IPS-NIHi7 (cell line): ENCODE results near the gene LAMB4.

Experiments used
- DNase-seq: peaks from one replicate; pipeline ENCODE4 v3.0.0; 2012; ENCODE audit warnings: mixed read lengths; ENCODE audit errors: extremely low spot score

The LAMB4 gene, protein sequence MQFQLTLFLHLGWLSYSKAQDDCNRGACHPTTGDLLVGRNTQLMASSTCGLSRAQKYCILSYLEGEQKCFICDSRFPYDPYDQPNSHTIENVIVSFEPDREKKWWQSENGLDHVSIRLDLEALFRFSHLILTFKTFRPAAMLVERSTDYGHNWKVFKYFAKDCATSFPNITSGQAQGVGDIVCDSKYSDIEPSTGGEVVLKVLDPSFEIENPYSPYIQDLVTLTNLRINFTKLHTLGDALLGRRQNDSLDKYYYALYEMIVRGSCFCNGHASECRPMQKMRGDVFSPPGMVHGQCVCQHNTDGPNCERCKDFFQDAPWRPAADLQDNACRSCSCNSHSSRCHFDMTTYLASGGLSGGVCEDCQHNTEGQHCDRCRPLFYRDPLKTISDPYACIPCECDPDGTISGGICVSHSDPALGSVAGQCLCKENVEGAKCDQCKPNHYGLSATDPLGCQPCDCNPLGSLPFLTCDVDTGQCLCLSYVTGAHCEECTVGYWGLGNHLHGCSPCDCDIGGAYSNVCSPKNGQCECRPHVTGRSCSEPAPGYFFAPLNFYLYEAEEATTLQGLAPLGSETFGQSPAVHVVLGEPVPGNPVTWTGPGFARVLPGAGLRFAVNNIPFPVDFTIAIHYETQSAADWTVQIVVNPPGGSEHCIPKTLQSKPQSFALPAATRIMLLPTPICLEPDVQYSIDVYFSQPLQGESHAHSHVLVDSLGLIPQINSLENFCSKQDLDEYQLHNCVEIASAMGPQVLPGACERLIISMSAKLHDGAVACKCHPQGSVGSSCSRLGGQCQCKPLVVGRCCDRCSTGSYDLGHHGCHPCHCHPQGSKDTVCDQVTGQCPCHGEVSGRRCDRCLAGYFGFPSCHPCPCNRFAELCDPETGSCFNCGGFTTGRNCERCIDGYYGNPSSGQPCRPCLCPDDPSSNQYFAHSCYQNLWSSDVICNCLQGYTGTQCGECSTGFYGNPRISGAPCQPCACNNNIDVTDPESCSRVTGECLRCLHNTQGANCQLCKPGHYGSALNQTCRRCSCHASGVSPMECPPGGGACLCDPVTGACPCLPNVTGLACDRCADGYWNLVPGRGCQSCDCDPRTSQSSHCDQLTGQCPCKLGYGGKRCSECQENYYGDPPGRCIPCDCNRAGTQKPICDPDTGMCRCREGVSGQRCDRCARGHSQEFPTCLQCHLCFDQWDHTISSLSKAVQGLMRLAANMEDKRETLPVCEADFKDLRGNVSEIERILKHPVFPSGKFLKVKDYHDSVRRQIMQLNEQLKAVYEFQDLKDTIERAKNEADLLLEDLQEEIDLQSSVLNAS (N-terminal part only)

DNA sequence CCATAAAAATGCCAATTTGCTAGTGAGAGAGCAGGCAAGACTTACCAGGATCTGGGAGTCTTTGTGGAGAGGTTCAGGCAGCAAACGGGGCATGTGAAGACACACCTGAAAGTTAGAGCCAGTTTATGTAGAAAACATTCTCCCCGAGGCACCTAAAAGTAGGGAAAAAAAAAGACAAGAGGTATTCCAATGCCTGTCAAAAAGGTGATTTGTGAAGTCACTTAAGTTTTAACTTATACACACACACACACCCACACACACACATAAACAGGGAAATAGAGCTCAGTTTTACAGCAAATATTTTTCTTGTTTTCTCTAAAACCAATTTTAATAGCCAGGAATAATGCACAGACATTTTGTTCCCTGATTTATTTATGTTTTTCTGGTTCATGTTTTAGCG, at the start of gene LAMB4:
Gene LAMB4 (minus strand): TSS at position 101 of the 400 bp plus-strand sequence. CDS start 7,197 bp downstream, outside the sequence.
- DNase-seq: no peak

DNA sequence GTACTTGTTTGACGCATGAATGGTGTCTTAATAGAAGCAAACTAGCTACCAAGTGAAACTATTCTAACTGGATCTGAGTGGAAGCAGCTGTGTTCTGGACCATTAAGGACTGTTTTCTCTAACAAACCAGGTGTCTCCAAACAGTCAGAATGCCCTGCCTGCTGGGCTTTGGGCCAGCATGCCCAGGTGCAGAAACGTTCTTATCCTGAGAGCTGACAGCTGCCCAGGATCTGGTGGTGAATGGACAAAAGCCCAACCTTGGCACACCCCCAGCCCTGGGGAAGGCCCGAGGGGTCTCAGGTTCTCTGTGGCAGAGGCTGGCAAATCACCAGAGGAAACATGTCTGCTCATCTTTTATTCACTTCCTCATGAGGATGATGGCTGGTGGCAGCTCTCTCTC, 48.2 kb upstream of the LAMB4 start:
- DNase-seq: no peak

GRCh38 chr7:108171164-108171563, 41.0 kb upstream of the LAMB4 start:
- peak; percentile 31 for DNase-seq

- DNase-seq: no peak
Observed at GRCh38 chr7:108170251-108170650, 40.1 kb upstream of the LAMB4 start.

GRCh38 chr7:108167460-108167859, 37.3 kb upstream of the LAMB4 start:
- DNase-seq: no peak

DNA sequence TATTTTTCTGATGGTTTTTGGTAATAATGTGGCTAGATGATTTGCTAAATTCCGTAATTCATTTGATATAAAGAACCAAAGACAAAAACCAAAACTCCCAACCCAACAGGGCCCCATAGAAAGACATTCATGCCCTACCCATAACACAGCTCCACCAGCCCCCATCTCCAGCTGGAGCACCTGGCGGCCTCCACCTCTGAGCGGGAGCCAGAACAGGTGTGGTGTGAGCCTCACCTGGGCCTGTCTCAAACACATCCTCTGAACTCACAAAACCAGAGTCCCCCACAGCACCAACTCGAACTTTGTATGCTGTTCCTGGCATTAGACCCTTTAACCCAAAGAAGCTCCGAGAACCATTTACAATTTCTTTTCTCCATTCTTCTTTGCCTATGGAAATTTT, 36.5 kb upstream of the LAMB4 start:
- DNase-seq: no peak

GRCh38 chr7:108165723-108166122, 35.6 kb upstream of the LAMB4 start:
- DNase-seq: no peak

DNA sequence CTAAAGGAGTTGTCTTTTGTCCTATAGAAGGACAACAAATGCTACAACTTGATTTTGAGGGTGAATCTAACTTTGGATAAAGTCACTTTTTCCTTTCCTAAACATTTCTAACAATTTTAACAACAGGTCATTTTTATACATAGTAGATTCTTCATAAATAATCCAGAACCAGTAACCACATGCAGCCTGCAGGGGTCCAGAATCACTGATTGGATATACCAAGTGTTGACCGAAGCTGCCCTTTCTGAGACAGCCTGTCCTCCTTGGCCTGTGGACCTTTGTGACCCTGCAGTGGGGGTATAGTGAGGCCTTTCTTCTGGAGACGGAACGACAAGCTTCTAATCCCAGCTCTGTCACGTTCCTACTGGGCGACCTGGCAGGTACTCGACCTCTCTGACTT, 34.8 kb upstream of the LAMB4 start:
- no peak for DNase-seq

- no peak for DNase-seq
Observed at GRCh38 chr7:108164342-108164741, 34.2 kb upstream of the LAMB4 start.

DNA sequence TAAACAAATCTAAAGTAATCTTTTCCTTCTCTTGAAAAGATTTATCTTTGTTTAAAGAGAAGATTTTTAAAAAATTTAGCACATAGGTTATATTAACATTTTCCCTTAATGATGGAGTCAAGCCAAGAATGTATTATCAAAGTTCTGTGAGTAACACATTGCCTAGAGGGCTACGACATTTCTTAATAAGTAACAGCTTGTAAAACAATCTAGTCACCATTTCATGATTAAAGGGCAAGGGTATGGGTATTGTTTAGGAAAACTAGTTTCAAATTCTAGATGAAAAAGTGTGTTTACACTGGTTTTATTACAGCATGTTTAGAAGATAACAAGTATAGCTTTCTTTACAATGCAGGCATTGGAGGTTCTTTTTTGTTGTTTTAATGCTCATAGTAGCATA, 28.6 kb upstream of the LAMB4 start:
- no peak for DNase-seq

DNA sequence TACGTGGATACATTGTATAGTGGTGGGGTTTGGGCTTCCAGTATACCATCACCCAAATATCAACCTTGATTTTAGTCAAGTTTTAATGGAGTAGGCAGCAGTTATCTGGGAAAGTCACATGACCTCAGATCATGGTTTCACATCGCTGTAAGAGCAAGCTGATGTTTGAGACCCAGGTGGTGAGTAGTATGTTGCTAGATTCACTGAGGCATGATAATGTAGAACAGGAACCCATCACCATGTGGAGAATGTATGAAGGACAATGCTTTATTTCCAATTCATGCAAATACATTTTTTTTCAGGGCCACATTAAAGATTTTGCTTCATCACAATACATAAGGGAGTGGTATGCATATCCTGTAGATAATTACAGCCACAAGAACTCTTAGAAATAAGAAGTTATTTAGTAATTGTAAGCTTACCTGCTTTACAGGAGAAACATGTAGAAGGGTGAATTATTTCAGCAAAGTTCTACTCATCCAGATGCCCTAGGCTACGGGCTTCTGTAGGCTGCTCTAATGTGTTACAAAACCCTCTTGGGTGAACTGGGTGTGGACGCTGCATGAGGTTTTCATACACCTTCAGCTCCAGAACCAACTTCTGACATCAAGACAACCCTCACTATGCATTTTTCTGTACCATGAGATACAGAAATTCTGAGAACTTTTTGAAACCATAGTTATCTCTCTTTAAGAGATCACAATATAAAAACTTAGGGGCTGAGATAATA, 27.6 kb upstream of the LAMB4 start:
- DNase-seq: no peak

- DNase-seq: no peak
Observed at GRCh38 chr7:108156897-108157605, 26.9 kb upstream of the LAMB4 start.

DNA sequence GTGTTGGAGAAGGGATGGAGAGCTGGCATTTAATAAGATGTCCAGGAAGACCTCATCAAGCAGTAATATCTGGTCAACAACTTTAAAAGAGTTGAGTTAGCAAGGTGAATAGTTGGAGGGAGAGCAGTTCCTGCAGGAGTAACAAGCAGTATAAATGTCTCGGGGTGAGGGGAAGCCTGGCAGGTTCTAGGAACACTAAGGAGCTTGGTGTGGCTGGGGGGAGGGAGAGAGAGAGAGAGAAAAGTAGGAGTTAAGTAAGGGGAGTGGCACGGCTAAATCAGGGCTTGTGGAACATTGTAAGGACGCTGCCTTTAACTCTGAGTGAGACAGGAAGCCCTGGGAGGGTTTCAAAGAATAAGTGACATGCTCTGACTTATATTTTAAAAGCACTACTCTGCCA, 22.0 kb upstream of the LAMB4 start:
- no peak for DNase-seq

- no peak for DNase-seq
Observed at GRCh38 chr7:108149908-108150307, 19.7 kb upstream of the LAMB4 start.

- no peak for DNase-seq
Observed at GRCh38 chr7:108149119-108149518, 19.0 kb upstream of the LAMB4 start.

GRCh38 chr7:108147031-108147563, 16.9 kb upstream of the LAMB4 start:
- DNase-seq: no peak

GRCh38 chr7:108146070-108146842, 16.1 kb upstream of the LAMB4 start:
- DNase-seq: peak; percentile 62

- DNase-seq: peak; percentile 20
Observed at GRCh38 chr7:108145401-108145800, 15.2 kb upstream of the LAMB4 start.

DNA sequence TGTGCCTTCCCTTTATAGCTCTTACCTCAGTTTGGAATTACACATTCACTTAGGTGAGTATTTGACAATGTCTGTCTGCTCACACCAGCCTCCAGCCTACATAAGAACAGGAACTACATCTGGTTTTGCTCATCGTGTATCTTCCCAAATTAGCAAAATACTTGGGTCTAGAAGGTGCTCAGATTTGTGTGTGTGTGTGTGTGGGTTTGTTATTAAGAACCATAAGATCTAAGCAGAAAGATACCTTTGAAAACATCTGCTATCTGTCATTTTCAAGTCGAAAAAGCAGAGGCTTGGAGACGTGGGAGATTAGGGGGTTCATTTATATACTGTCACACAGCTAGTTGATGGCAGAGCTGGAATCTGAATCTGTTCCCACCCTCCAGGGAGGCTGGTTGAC, 14.8 kb upstream of the LAMB4 start:
- DNase-seq: no peak
